HG03469 (cell line): ENCODE data around the gene KCNQ1.

Experiments
- ATAC-seq: cut with Tn5 transposase; IDR thresholded peaks from one replicate; pipeline ENCODE4 v1.9.1; 2021; ENCODE audit warnings: mild to moderate bottlenecking, moderate library complexity, moderate number of reproducible peaks; ENCODE audit not compliant: unreplicated experiment

KCNQ1 gene

DNA sequence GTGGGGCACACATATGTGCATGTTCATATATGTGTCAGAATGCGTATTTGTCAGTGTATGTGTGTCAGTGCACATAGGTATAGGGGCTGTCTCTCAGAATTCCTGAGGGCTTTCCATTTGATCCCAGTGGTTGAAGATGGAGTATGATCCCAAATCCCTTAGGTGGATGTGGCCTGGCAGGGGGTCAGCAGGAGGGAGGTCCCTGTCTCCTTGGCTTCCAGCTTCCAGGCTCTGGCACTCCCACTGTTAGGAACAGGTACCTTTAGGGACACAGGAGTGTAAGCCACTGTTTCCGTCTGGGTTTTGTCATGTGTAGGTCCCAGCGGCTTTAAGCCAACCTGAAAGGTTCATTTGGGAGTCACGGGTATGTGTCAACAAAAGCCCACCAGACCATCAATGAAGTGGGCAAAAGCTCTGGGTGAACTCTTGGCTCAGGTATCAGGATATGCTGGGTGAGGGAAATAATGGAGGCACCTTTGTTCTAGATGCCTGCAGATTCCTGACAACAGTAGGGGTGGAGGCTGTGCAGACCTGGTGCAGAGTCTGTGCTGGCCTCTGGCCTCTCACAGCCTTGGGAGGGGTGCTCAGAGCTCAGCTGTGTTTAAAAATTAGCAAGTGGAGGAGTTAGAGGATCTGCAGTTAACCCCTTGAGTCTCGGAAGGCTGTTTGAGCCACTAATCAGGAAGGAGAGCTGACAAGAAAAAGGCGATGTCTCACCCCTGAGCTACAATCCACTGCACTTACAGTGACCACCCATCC, 246.0 kb downstream of the KCNQ1 start:
- ATAC-seq, result no peak

DNA sequence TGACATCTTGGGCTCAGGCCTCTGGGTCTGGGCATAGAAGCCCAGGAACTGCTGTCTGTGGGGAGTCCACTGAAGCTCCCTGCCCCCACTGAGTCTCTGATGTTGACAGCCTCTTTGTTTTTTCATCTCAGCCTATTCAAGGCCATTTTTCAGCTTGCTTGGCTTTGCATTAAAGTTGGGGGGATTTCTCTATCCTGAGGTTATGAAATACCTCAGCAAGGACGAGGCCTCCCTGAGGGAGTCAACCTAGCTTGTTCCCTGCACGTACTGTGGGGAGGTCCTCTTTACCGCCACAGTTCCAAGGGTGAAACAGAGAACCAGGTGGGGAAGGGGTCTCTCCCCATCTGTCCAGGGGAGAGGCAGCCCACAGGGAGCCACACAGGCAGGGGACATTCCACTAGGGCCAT, 246.6 kb downstream of the KCNQ1 start:
- ATAC-seq, result no peak

DNA sequence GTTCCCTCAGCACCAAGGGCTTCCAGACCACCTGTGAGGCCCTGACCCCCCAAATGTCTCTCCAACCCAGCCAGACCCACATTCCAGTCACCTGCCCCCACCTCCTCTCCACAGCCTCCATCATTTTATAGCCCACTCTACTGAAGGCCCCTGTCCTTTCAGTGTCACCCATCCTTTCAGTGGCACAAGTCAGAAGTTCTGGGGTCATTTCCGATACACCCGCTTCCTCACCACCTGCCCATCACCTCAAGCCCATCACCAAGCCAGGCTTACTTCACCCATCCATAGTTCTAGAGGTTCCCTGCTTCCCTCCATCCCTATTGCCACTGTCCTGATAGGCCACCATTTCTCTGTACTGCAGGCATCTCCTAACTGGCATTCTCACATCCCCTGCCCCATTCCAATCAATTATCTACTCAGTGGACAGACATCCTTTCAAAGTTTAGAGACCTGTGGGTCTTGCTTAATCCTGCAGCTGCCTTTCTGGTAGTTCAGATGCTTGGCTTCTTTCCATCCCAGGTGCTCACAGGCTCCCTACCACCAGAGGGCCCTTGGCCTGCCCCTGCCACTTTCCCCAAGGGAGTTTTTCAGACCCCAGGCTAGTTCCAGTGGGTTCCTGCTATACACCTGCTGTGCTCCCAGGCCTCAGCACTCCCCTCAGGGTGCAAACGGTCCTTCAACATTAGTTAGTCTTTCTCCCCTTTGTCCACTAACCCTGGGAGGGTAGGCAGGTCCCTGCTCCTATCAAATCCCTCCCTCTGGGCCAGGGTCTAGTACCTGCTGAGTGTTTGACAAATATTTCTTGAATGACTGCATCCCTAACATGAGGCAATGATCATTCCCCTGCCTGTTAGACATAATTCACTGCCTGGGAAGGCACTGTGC, 247.4 kb downstream of the KCNQ1 start:
- ATAC-seq, result no peak

- no peak for ATAC-seq
These were observed 248.8 kb downstream of the KCNQ1 start for GRCh38 chr11:2693271-2694261.

DNA sequence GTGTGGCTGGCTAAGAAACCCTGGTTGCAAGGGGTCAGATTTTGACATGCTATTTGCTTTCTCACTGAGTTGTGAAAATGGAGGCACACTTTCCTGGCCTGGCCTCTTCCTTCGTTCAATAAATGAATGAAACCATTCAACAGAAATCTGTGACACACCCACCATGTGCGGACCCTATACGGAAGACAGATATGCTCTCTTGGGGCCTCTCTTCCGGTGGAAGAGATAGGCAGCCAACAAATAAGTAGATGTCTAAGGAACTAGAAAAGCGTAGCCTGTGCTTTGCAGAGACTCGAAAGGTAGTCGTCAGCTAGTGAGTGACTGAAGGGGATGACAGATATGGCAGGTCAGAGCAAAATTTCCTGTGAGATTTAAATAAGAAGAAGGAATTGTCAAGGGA, 249.7 kb downstream of the KCNQ1 start:
- ATAC-seq, result no peak

DNA sequence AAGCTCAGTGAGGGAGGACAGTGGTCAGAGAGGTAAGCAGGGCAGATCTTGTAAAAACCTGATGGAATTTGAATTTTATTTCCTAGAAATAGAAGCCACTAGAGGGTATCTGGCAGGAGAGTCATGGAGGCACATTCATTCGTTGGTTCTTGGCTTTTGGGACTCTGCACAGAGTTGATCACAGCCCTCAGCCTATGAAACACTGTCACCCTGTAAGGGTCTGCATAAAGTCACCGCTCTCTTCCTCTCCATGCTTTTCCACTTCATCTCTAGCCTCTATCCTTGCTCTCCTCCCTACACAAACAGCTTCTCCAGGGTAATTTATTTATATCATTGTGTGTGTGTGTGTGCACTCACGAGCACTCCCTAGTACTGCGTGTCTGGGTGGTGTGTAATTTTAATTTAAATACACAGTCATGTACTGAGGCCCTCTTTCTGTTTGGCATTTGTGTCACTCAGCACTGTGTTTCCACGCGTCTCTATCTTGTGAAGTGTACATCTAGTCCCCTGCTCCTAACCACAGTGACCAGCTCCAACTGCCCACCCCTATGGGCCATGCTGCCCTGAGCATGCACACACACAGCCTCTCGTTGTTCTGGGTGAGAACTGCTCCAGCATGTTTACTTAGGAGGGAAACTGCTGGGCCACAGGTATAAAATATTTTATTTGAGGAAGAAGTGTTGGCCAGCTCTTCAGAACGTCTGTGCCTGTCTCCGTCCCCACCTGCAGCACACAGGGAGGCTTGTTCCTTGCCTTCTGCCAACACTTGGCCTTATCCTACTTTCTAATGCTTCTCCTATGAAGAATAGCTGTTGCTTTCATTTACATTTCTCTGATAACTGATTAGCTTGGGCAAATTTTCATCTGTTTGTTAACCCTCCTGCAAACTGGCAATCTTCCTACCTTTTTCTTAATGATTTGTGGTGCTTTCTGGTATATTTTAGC, 250.5 kb downstream of the KCNQ1 start:
- ATAC-seq, result no peak

GRCh38 chr11:2696455-2696854, 251.6 kb downstream of the KCNQ1 start:
- no peak for ATAC-seq

GRCh38 chr11:2697866-2698265, 253.1 kb downstream of the KCNQ1 start:
- ATAC-seq, result no peak

DNA sequence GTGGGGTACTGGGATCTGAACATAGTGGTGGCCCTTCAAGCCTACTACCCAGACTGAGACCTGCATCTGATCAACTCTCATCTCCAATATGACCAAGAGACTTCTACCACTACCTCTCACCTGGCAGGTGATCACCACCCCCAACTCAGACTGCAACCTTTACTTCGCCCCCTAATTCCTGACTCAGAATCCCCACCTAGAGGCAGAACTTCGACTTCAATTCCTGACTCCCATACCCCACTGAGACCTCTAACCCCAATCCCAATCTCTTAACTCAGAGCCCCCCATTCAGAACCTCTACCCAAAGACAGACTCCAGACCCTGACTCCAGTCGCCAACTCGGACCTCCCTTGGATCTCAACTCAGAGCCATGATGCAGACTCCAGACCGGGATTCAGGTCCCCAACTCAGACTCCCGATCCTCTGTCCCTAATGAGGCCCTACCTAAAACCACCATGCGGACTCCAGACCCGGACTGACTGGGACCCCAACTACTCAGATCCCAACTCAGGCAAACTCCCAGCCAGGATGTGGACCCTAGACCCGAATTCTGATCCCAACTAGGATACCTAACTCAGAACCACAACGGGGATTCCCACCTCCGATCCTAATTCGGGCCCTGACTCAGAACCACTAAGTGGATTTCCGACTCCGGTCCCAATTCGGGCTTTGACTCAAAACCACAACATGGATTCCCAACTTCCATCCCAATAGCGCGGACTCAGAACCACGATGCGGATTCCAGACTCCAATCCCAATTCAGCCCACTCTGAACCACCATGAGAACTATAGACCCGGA, 253.8 kb downstream of the KCNQ1 start:
- ATAC-seq, result no peak

DNA sequence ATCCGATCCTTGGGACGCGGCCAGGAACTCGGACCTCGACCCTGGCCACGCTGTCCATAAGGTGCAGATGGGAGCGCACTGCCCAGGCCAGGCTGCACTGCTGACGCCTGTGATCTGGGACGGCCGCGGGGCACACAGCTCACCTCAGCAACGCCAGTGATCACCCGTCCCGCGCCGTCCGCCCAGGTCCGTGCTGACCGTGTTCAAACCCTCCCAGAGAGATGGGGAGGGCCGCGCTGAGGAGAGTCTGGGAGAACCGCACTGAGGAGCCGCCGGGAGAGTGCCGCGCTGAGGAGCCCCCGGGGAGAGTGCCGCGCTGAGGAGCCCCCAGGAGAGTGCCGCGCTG, 254.3 kb downstream of the KCNQ1 start:
- ATAC-seq, result no peak

DNA sequence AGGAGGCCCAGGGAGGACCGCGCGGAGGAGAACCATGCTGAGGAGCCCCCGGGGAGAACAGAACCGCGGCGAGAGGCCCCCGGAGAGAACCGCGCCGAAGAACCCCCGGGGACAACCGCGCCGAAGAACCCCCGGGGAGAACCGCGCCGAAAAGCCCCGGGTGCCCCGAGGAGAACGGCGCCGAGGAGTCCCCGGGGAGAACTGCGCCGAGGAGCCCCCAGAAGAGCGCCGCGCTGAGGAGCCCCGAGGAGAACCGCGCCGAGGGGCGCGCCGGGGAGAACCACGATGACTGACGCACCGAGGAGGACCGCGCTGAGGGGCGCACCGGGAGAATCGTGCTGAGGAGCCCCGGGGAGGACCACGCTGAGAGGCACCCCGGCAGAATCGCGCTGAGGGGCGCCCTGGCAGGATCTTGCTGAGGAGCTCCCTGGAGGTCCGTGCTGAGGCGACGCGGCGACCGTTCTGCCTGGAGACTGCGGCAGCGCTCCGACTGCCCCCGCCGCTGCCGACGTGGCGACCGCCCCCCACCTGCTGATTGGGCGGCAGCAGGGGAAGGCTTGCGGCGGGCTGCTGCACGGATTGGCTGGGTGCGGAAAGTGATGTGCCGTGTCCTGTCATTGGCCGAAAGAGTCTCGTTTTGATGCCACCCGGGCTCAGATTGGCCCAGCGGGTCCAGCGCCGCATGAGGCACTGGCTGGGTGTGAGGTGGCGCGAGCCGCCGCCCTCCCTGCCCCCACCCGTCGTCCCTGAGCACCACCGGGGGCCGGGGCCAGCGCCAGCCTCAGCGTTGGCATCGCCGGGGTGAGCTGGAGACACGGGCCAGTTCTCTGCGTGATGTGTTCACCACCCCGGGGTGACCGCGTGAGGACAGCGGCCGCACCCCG, 255.0 kb downstream of the KCNQ1 start, which contains the start of gene KCNQ1OT1:
Gene KCNQ1OT1 (minus strand): TSS at position 464 of the 884 bp plus-strand sequence.
- ATAC-seq, result peak; percentile 75

DNA sequence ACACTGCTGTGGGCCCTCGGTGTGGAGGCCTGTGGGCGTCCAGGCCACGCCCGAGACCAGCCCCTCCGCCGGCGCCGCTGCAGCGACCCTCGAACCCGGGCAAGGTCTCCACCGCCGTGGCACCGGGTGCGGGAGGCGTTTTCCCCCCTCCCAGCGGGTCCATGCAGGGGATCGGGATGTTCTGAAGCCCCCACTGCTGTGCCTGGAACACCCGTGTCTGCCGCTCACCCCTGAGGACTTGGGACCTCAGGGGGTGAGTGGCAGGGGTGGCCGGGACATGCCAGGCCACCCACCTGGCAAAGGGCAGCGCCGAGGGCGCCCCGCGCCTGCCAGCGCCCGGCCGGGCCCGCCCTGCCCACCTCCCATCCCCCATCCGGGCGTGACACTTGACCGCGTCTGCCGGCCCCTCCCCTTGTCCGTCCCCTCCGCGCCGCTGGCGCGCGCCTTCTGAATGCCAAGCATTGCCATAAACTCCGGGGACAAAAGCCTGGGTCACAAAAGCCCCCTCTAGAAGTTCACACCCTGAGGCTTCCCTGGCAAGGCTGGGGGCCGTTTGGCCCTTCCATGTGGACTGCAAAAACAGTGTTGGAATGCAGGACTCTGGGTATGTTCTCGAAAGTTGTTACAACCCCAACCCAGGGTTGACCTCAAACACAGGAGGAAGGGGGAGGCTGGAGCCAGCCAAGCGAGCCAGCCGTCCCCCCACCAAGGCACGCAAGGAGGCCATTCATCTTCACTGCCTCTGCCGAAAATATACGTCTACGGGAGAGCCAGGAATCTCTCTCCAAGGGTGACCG, 255.8 kb downstream of the KCNQ1 start:
- no peak for ATAC-seq

DNA sequence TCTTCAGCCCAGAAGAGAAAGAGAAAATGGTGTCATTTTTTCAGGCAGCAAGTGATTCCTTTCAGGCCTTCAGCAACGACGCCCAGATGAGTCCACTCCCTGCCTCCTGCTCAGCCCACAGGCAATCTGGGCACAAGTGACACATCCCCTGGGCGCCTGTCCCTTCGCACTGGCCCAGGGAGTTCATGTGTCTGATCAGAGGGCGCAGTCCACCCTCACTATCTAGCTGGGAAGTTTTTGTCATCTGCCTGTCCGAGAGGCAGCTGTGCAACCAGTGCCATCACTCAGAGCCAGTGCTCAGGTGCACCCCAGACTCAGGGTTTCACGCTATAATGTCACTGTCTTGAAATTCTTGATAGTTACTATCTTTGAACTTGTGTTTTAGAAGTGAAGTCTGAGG, 256.4 kb downstream of the KCNQ1 start:
- ATAC-seq, result no peak

- ATAC-seq, result no peak
These were observed 257.2 kb downstream of the KCNQ1 start for GRCh38 chr11:2701898-2702434.

- ATAC-seq, result no peak
These were observed 258.1 kb downstream of the KCNQ1 start for GRCh38 chr11:2702771-2703362.

DNA sequence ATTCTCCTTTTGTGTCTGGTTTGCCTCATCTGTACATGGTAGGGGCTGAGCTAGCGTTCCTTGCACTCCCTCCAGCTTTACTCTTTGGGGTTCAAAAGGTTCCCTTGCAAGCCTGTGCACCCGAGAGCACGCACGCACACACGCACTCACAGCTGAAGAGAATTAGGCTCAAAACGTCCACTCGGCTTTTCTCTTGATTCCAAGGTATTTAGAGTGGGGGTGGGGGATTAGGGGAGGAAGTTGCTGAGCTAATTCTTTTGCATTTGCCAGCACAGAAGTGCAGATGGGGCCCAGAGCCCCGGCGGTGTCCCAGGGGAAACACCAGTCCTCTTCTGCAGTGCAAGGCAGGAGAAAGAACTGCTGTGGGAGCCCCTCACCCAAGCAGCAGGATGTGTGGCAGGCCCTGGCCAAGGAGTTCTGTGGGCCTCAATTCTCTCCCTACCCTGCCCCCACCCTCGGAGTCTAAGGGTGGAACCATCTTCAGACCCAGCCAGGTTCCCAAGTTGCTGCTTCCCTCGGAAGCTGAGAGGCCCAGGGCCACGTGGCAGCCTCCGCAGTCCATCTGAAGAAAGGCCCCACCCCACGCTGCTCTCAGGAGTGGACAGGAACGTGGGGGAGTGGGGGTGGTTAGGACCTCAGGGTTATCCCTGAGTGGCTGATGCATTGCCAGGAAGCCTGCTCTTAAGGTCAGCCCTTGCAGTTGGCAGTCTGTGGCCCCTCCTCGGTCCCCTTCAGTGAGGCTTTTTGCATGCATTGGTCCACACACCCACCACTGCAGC, 258.7 kb downstream of the KCNQ1 start:
- ATAC-seq, result no peak
